K562 (cell line): ENCODE measurements around the gene PCNX3. TPM values are rescaled to one million over a fixed set of nuclear protein-coding genes. Genes with fewer than 3 reads are reported as not detected.
A peak's percentile ranks its signal among the peaks of the same experiment; 100 is the strongest.

Experiments
- CEBPB ChIP-seq: fragments of 450-650 bp; IDR thresholded peaks from 2 replicates; pipeline ENCODE4 v1.6.1; 2016; ENCODE audit warnings: missing genetic modification characterization, missing compliant biosample characterization
- HNRNPLL ChIP-seq: fragments of 200-400 bp; formaldehyde crosslinking; IDR thresholded peaks from 2 replicates; pipeline ENCODE4 v1.6.1; 2017; ENCODE audit warnings: low read length, low read depth, mild to moderate bottlenecking; ENCODE audit not compliant: poor library complexity, severe bottlenecking
- KLF1 ChIP-seq: fragments of 450-650 bp; IDR thresholded peaks from 2 replicates; pipeline ENCODE4 v1.6.1; 2016; ENCODE audit warnings: missing genetic modification characterization, missing compliant biosample characterization
- MCM2 ChIP-seq: fragments of 450-650 bp; IDR thresholded peaks from 2 replicates; pipeline ENCODE4 v1.6.1; 2017; ENCODE audit warnings: low read depth, mild to moderate bottlenecking
- NR2F6 ChIP-seq: fragments of 450-650 bp; formaldehyde crosslinking; IDR thresholded peaks from 2 replicates; pipeline ENCODE4 v1.4.0; 2020; ENCODE audit warnings: mild to moderate bottlenecking
- PCBP2 ChIP-seq: fragments of 200-400 bp; formaldehyde crosslinking; IDR thresholded peaks from 2 replicates; pipeline ENCODE4 v1.6.1; 2018; ENCODE audit warnings: low read length, low read depth, mild to moderate bottlenecking, moderate library complexity; ENCODE audit not compliant: poor library complexity, severe bottlenecking
- PHF8 ChIP-seq: fragments of 200-600 bp; sonication (generic); IDR thresholded peaks from 2 replicates; pipeline ENCODE4 v1.6.1; 2012; ENCODE audit warnings: mixed run types, mild to moderate bottlenecking, inconsistent platforms, low read length, moderate library complexity, borderline replicate concordance
- RAD21 ChIP-seq, 2 experiments: fragments of 250-450 bp in 1 of 2; fragments of 450-650 bp in 1 of 2; sonication (Bioruptor Pico) in 1 of 2; formaldehyde crosslinking in 1 of 2; IDR thresholded peaks in 1 of 2; conservative IDR thresholded peaks in 1 of 2; 2 replicates each; pipeline versions ENCODE4 v1.4.0 to v1.8.0; 2020 to 2022; ENCODE audit warnings: mild to moderate bottlenecking in 2 of 2, moderate library complexity in 1 of 2
- RBM15 ChIP-seq: fragments of 200-400 bp; formaldehyde crosslinking; IDR thresholded peaks from 2 replicates; pipeline ENCODE4 v1.6.1; 2018; ENCODE audit warnings: mild to moderate bottlenecking, low read length, moderate library complexity; ENCODE audit not compliant: insufficient read depth
- SLC30A9 ChIP-seq: fragments of 250-450 bp; sonication (Bioruptor Pico); IDR thresholded peaks from 2 replicates; pipeline ENCODE4 v1.8.0; 2022; ENCODE audit warnings: mild to moderate bottlenecking, moderate library complexity
- SMARCE1 ChIP-seq: fragments of 450-650 bp; IDR thresholded peaks from 2 replicates; pipeline ENCODE4 v1.7.1; 2016; ENCODE audit warnings: mild to moderate bottlenecking
- SMC3 ChIP-seq: conservative IDR thresholded peaks from 2 replicates; pipeline ENCODE4 v1.6.1; 2011; ENCODE audit warnings: low read depth, low read length, improper control_type of control experiment; ENCODE audit not compliant: insufficient read depth
- TCF3 ChIP-seq: sonication (generic); formaldehyde crosslinking; IDR thresholded peaks from 2 replicates; pipeline ENCODE4 v1.4.0; 2020; ENCODE audit warnings: mild to moderate bottlenecking, missing genetic modification reagents
- TRIM24 ChIP-seq, 2 experiments: fragments of 450-650 bp; IDR thresholded peaks; 2 replicates each; pipeline ENCODE4 v1.6.1; 2016
- ZEB2 ChIP-seq: fragments of 450-650 bp; IDR thresholded peaks from 2 replicates; pipeline ENCODE4 v1.6.1; 2016
- ZNF695 ChIP-seq: fragments of 450-650 bp; formaldehyde crosslinking; IDR thresholded peaks from 2 replicates; pipeline ENCODE4 v1.4.0; 2020; ENCODE audit warnings: mild to moderate bottlenecking, moderate library complexity
- polyA plus RNA-seq, 8 experiments: library from polyadenylated mRNA; depleted of rRNA in 4 of 8; stranded (reverse) in 5 of 8; unstranded in 3 of 8; fragments of >200 nt; fragmentation: Nextera tagmentation in 2 of 8; fragmentation: Illumina TruSeq in 1 of 8; extraction: Ambion mirVana in 2 of 8; extraction: Trizol in 1 of 8; gene quantifications; 2 replicates each; pipeline versions ENCODE4 v1.2.1 to v1.2.3, GENCODE V29; 2011 to 2014; ENCODE audit warnings: inconsistent platforms in 1 of 8, missing spikeins in 1 of 8
- total RNA-seq, 7 experiments: library from RNA; depleted of rRNA in 6 of 7; stranded (reverse); fragments of >200 nt in 6 of 7; fragmentation: Illumina TruSeq in 2 of 7; extraction: Trizol in 2 of 7; gene quantifications; 2 replicates each; pipeline versions ENCODE4 v1.2.1 to v1.2.3, GENCODE V29; 2011 to 2021; ENCODE audit warnings: low replicate concordance in 1 of 7
- TF ChIP-seq, protein P1 (sequence below): sonication (generic); formaldehyde crosslinking; IDR thresholded peaks from 2 replicates; pipeline ENCODE4 v1.8.1; 2023; ENCODE audit warnings: missing genetic modification reagents, mild to moderate bottlenecking, borderline replicate concordance
- TF ChIP-seq, protein P2 (sequence below): sonication (generic); formaldehyde crosslinking; IDR thresholded peaks from 2 replicates; pipeline ENCODE4 v1.9.0; 2022; ENCODE audit warnings: mild to moderate bottlenecking, missing genetic modification reagents
- TF ChIP-seq, protein P3 (sequence below): IDR thresholded peaks from 3 replicates; pipeline ENCODE4 v1.6.1; 2011; ENCODE audit warnings: borderline replicate concordance, mild to moderate bottlenecking, moderate library complexity; ENCODE audit not compliant: insufficient read length; ENCODE audit errors: extremely low read depth

PCNX3 gene
- total and polyA plus RNA-seq, 9 of the 15 experiments (the other 6 are each of a cell fraction or from before 2014, with no cell fraction given) = 0.11 to 47.8 (median 12.8) TPM

DNA sequence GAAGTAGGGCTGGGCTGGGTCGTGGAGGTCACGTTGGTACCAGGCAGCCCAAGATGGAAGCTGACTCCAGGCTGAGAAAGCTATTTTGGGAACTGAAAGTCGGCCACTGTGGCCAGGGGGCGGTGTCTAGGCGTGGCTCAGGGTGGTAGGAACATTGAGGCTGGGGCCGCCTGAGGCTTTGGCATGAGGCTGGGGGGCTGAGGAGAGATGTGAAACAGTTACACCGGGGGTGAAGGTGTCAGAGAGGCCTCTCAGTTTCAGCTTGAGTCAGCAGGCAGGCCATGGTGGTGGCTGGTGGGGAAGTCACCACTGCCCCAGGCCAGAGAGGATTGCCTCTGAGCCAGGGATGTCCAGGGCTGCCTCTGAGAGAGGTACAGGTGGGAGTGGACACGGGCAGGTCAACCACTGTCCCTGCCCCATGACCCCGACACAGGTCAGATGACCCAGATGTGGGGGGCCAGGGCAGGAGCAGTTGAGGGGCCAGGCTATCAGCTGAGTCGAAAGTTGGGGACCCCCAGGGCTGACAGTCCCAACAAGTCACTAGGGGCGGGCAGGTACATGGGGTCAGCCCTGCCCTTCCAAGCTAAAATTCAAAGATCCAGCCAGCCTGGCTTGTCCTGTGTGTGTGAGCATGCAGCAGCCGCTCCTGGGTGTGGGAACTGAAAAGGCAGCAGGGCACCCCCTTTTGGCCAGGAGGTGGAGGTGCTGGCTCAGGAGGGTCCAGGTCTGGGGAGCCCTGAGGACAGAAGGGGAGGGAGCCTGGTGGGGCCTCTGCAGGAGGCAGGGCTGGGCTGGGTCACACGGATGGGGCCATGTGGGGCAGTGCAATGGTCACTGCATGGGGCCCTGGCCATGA, 27.1 kb upstream of the PCNX3 start (continued):
- TF ChIP-seq, protein P1, sequence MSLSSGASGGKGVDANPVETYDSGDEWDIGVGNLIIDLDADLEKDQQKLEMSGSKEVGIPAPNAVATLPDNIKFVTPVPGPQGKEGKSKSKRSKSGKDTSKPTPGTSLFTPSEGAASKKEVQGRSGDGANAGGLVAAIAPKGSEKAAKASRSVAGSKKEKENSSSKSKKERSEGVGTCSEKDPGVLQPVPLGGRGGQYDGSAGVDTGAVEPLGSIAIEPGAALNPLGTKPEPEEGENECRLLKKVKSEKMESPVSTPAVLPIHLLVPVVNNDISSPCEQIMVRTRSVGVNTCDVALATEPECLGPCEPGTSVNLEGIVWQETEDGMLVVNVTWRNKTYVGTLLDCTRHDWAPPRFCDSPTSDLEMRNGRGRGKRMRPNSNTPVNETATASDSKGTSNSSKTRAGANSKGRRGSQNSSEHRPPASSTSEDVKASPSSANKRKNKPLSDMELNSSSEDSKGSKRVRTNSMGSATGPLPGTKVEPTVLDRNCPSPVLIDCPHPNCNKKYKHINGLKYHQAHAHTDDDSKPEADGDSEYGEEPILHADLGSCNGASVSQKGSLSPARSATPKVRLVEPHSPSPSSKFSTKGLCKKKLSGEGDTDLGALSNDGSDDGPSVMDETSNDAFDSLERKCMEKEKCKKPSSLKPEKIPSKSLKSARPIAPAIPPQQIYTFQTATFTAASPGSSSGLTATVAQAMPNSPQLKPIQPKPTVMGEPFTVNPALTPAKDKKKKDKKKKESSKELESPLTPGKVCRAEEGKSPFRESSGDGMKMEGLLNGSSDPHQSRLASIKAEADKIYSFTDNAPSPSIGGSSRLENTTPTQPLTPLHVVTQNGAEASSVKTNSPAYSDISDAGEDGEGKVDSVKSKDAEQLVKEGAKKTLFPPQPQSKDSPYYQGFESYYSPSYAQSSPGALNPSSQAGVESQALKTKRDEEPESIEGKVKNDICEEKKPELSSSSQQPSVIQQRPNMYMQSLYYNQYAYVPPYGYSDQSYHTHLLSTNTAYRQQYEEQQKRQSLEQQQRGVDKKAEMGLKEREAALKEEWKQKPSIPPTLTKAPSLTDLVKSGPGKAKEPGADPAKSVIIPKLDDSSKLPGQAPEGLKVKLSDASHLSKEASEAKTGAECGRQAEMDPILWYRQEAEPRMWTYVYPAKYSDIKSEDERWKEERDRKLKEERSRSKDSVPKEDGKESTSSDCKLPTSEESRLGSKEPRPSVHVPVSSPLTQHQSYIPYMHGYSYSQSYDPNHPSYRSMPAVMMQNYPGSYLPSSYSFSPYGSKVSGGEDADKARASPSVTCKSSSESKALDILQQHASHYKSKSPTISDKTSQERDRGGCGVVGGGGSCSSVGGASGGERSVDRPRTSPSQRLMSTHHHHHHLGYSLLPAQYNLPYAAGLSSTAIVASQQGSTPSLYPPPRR (CRISPR knock-in tag) = no peak
- no peak for TF ChIP-seq SLC30A9 (CRISPR knock-in tag)
- TF ChIP-seq CEBPB (tag) = no peak
- TF ChIP-seq SMC3 = peak; percentile 66
- TF ChIP-seq KLF1 (tag) = no peak
- TF ChIP-seq HNRNPLL = no peak
- TF ChIP-seq SMARCE1 = no peak
- TF ChIP-seq NR2F6 (CRISPR knock-in tag) = no peak
- no peak for TF ChIP-seq ZEB2
- TF ChIP-seq, protein P2, sequence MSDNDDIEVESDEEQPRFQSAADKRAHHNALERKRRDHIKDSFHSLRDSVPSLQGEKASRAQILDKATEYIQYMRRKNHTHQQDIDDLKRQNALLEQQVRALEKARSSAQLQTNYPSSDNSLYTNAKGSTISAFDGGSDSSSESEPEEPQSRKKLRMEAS (CRISPR knock-in tag) = 0 out of 2 replicates have a peak, but pooled peaks have one; percentile 52
- TF ChIP-seq PHF8 = no peak
- TF ChIP-seq PCBP2 = no peak
- peak; percentile 36 to 69 for TF ChIP-seq RAD21 (CRISPR knock-in tag; conservative IDR thresholded peaks at IDR 0.05 in 1 of 2, IDR thresholded peaks at IDR 0.05 in 1 of 2)
- no peak for TF ChIP-seq TRIM24 (IDR thresholded peaks at IDR 0.05)
- no peak for TF ChIP-seq MCM2
- TF ChIP-seq, protein P3, sequence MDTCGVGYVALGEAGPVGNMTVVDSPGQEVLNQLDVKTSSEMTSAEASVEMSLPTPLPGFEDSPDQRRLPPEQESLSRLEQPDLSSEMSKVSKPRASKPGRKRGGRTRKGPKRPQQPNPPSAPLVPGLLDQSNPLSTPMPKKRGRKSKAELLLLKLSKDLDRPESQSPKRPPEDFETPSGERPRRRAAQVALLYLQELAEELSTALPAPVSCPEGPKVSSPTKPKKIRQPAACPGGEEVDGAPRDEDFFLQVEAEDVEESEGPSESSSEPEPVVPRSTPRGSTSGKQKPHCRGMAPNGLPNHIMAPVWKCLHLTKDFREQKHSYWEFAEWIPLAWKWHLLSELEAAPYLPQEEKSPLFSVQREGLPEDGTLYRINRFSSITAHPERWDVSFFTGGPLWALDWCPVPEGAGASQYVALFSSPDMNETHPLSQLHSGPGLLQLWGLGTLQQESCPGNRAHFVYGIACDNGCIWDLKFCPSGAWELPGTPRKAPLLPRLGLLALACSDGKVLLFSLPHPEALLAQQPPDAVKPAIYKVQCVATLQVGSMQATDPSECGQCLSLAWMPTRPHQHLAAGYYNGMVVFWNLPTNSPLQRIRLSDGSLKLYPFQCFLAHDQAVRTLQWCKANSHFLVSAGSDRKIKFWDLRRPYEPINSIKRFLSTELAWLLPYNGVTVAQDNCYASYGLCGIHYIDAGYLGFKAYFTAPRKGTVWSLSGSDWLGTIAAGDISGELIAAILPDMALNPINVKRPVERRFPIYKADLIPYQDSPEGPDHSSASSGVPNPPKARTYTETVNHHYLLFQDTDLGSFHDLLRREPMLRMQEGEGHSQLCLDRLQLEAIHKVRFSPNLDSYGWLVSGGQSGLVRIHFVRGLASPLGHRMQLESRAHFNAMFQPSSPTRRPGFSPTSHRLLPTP = no peak
- no peak for TF ChIP-seq TCF3 (CRISPR knock-in tag)
- no peak for TF ChIP-seq ZNF695
- no peak for TF ChIP-seq RBM15
